Stimulated activated CD4-positive, alpha-beta T cell treated with anti-CD3 and anti-CD28 coated beads, Interleukin-15, amount 100 ng/mL, for 24 hours (primary cell): Measurements from ENCODE around the gene C3.
"Not testable (repeated sequence)": the region's sequence is repeated elsewhere in the genome, so short reads cannot be mapped to it uniquely, and the experiment has no call there.

Source experiments
- DNase-seq: peaks from one replicate; pipeline ENCODE4 v3.0.0-alpha.2; 2020

C3 gene

GRCh38 chr19:6654347-6655310, 65.8 kb downstream of the C3 start:
- peak; percentile 79 for DNase-seq

GRCh38 chr19:6652805-6653094, 67.7 kb downstream of the C3 start:
- no peak for DNase-seq

GRCh38 chr19:6651965-6652804, 68.3 kb downstream of the C3 start:
- no peak for DNase-seq

- no peak for DNase-seq
These were observed 71.3 kb downstream of the C3 start for GRCh38 chr19:6649185-6649584.

- DNase-seq, result no peak
These were observed 72.2 kb downstream of the C3 start for GRCh38 chr19:6648141-6648715.

GRCh38 chr19:6644796-6645195, 75.7 kb downstream of the C3 start:
- DNase-seq, result no peak

GRCh38 chr19:6640333-6640732, 80.1 kb downstream of the C3 start:
- DNase-seq, result not testable (repeated sequence)

GRCh38 chr19:6639439-6639838, 81.0 kb downstream of the C3 start:
- peak; percentile 42 for DNase-seq

GRCh38 chr19:6633456-6633813, 87.0 kb downstream of the C3 start:
- DNase-seq, result not testable (repeated sequence)

- DNase-seq, result peak; percentile 76
These were observed 87.5 kb downstream of the C3 start for GRCh38 chr19:6632747-6633455.

- DNase-seq, result peak; percentile 86
These were observed 88.3 kb downstream of the C3 start for GRCh38 chr19:6632002-6632621.
